Suprapubic skin (tissue), 4 donors: Measurements from ENCODE around the gene TMEM171. TPM values are rescaled to one million over a fixed set of nuclear protein-coding genes. Genes with fewer than 3 reads are reported as not detected.

Experiments
- DNase-seq, 2 donors: peaks; one replicate each; pipeline ENCODE4 v3.0.0-alpha.2; 2019; ENCODE audit warnings: low spot score in 2 of 2
- H3K27ac ChIP-seq: fragments of 200-600 bp; sonication (generic); one replicate; pipeline ENCODE4 v1.5.1; 2019
- H3K27me3 ChIP-seq: fragments of 200-600 bp; sonication (generic); one replicate; pipeline ENCODE4 v1.5.1; 2019
- H3K36me3 ChIP-seq: fragments of 200-600 bp; sonication (generic); one replicate; pipeline ENCODE4 v1.5.1; 2019
- H3K4me1 ChIP-seq: fragments of 200-600 bp; sonication (generic); one replicate; pipeline ENCODE4 v1.5.1; 2019
- H3K4me3 ChIP-seq: fragments of 200-600 bp; sonication (generic); one replicate; pipeline ENCODE4 v1.5.1; 2019; ENCODE audit warnings: mild to moderate bottlenecking
- H3K9me3 ChIP-seq: fragments of 200-600 bp; sonication (generic); one replicate; pipeline ENCODE4 v1.5.1; 2019
- EP300 ChIP-seq: sonication (generic); formaldehyde crosslinking; IDR thresholded peaks from one replicate; pipeline ENCODE4 v1.6.1; 2017; ENCODE audit warnings: antibody characterized with exemption
- POLR2A ChIP-seq, 2 donors: fragments of 450-650 bp; IDR thresholded peaks; one replicate each; pipeline ENCODE4 v1.6.1; 2017; ENCODE audit warnings: antibody characterized with exemption in 2 of 2, mild to moderate bottlenecking in 2 of 2, moderate library complexity in 2 of 2
- POLR2AphosphoS5 ChIP-seq, 3 donors: sonication (generic); formaldehyde crosslinking; IDR thresholded peaks; one replicate each; pipeline ENCODE4 v1.6.1; 2017; ENCODE audit warnings: antibody characterized with exemption in 3 of 3
- WGBS: methylation state at CpG from one replicate; pipeline ENCODE4 v1.1.5; 2018; 5-methylcytosine and 5-hydroxymethylcytosine counted together
- total RNA-seq, 4 donors: library from RNA; depleted of rRNA; stranded (reverse); fragments of >200 nt; gene quantifications; one replicate each; pipeline ENCODE4 v1.1.0, GENCODE V29; 2016
- TF ChIP-seq, protein P1 (sequence below), 2 donors: fragments of 200-600 bp in 1 of 2; fragments of 450-650 bp in 1 of 2; sonication (generic) in 1 of 2; IDR thresholded peaks; one replicate each; pipeline ENCODE4 v1.5.1; 2016 to 2019; ENCODE audit warnings: antibody characterized with exemption in 2 of 2, mild to moderate bottlenecking in 1 of 2, moderate library complexity in 1 of 2

The TMEM171 gene
- total RNA-seq, 4 donors from 2014 or later: 1.1 to 1.7 (median 1.5) TPM; not detected in 1

DNA sequence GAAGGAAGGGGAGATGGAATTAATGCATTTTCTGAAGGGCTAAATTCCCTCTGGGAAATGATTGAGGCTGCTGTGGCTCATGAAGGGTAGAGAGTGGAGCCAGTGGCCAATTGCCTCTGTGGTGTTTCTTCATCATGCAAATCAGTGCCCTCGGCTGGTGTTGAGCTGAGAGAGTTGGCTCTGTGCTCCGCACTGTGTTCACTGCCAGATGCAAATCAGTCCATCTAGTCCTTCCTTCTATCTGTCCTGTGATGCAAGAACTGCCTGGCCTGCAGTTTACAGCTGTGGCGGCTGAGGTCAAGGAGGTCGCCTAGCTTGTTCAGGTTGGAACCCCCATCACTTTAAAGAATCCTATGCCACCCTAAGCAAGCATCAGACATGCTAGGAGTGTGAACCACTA, 6.0 kb downstream of the TMEM171 start:
- no peaks in the 10 kb centered on the region for H3K36me3 ChIP-seq
- H3K4me3 ChIP-seq: no peak overlapping the region
- 64% methylated on average over 4 of the region's 4 CpGs for WGBS
- peaks cover 8% of the 10 kb centered on the region for H3K4me1 ChIP-seq
- peaks cover 7% of the 10 kb centered on the region for H3K27me3 ChIP-seq
- no peak for DNase-seq
- TF ChIP-seq EP300: no peak
- TF ChIP-seq POLR2AphosphoS5 (IDR thresholded peaks at IDR 0.05): no peak
- no peak for TF ChIP-seq POLR2A (IDR thresholded peaks at IDR 0.05)
- TF ChIP-seq, protein P1, sequence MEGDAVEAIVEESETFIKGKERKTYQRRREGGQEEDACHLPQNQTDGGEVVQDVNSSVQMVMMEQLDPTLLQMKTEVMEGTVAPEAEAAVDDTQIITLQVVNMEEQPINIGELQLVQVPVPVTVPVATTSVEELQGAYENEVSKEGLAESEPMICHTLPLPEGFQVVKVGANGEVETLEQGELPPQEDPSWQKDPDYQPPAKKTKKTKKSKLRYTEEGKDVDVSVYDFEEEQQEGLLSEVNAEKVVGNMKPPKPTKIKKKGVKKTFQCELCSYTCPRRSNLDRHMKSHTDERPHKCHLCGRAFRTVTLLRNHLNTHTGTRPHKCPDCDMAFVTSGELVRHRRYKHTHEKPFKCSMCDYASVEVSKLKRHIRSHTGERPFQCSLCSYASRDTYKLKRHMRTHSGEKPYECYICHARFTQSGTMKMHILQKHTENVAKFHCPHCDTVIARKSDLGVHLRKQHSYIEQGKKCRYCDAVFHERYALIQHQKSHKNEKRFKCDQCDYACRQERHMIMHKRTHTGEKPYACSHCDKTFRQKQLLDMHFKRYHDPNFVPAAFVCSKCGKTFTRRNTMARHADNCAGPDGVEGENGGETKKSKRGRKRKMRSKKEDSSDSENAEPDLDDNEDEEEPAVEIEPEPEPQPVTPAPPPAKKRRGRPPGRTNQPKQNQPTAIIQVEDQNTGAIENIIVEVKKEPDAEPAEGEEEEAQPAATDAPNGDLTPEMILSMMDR (IDR thresholded peaks at IDR 0.05): no peak
- H3K9me3 ChIP-seq: no peaks in the 10 kb centered on the region
- H3K27ac ChIP-seq: no peak overlapping the region

DNA sequence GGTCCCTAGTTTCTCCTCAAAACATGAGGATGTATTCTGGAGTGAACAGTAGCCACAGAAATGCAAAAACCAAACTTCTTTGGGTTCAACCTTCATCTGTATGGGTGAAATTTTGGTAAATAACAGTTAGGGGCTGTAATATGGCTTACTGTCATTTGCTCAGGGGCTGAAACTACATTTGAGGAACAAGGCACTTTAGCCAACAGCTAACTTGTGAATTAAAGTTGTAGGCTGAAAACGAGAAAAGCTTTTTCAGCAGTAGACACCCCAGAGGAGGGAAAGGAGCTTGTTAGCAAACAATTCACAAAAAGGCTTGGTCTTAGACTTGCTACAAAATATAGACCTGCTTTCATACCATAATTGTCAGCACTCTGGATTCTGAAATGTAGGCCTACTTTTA, 6.6 kb downstream of the TMEM171 start:
- Histone ChIP-seq H3K27me3 (peaks cover 7% of the 10 kb centered on the region), H3K9me3 (no peaks in the 10 kb centered on the region), H3K4me1 (peaks cover 8% of the 10 kb centered on the region), H3K27ac (no peak overlapping the region), H3K36me3 (no peaks in the 10 kb centered on the region), H3K4me3 (no peak overlapping the region)
- TF ChIP-seq EP300 (no peak), POLR2A (IDR thresholded peaks at IDR 0.05) (no peak), POLR2AphosphoS5 (IDR thresholded peaks at IDR 0.05) (no peak)
- TF ChIP-seq, protein P1 (IDR thresholded peaks at IDR 0.05): no peak
- WGBS: 69% methylated on average over 1 of the region's 1 CpG
- DNase-seq: no peak

DNA sequence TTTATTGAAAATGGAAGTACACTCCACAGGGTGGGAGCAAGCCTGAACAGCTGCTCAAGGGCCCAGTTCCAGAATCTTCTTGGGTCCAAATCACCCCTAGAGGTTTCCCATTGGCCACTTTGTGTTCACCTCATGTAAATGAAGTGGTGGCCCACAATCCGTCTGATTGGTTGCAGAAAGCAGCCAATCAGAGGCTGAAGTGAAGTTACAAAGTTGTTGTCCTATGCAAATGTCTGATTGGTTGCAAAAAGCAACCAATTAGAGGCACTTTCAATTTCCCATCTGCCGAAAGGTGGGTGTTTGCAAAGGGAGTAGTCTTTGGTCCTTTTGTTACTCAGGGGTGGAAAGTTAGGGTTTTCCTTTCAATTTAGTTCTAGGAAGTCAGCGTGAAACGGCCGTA, 8.8 kb downstream of the TMEM171 start:
- 87% methylated on average over 5 of the region's 5 CpGs for WGBS
- no peak for TF ChIP-seq POLR2AphosphoS5 (IDR thresholded peaks at IDR 0.05)
- Histone ChIP-seq H3K4me3 (no peak overlapping the region), H3K27me3 (peaks cover 3% of the 10 kb centered on the region), H3K4me1 (peaks cover 8% of the 10 kb centered on the region), H3K36me3 (no peaks in the 10 kb centered on the region), H3K27ac (no peak overlapping the region), H3K9me3 (no peaks in the 10 kb centered on the region)
- no peak for DNase-seq

DNA sequence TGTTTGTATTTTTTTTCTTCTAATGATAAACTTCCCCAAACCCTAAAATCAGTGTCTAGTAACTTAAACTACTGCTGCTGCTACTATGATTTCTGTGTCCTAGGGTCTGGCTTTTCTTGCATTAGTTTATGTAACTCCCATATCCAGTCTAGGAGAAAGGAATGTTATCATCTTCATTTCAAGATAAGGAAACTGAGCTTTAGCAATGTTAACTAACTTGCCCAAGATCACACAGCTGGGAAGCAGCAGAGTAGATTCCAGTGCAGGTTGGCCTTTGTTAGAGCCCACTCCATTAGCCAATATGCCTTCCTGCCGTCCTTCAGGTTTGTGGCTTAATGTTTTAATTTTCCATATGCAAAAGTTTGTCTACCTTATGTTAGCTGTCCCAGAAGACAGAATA, 10.4 kb downstream of the TMEM171 start:
- no peaks in the 10 kb centered on the region for H3K9me3 ChIP-seq
- 77% methylated on average over 1 of the region's 1 CpG for WGBS

DNA sequence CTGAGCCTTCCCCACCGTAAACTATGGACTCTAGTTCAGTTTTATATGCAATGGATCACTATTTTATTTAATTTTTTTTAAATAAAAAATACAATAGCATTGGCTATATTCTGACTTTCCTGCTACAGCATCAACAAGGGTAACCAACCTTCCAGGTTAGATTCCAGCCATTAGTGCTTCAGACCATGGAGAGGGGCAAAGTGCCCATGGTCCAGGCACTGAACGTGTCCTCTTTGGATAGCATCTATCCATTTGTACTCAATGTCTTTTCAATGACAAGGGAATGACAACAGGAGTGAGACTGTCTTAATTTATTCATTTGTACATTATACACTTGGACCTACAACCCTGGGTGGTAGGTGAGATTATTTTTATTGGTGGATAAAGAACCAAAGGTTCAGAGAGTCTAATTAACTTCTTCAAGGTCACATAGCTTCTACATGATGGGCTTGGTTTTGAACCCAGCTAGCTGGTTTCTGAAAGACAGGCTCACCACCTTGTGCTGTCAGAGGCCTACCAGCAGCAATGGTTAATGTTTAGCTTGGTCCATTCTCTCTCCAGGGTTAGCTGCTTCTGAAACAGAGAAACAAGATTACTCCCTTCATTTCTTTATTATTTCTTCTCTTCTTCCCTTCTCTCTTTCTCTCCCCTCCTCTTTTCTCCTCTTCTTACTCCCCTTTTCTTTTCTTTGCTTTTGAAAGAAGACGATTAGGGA, 11.5 kb downstream of the TMEM171 start:
- Histone ChIP-seq H3K4me3 (no peak overlapping the region), H3K9me3 (no peaks in the 10 kb centered on the region), H3K27me3 (no peaks in the 10 kb centered on the region), H3K4me1 (no peaks in the 10 kb centered on the region), H3K36me3 (no peaks in the 10 kb centered on the region), H3K27ac (no peak overlapping the region)
- WGBS: 78% methylated on average over 3 of the region's 3 CpGs
- no peak for TF ChIP-seq POLR2AphosphoS5 (IDR thresholded peaks at IDR 0.05)
- TF ChIP-seq POLR2A (IDR thresholded peaks at IDR 0.05): no peak
- no peak for TF ChIP-seq EP300
- TF ChIP-seq, protein P1 (IDR thresholded peaks at IDR 0.05): no peak
- DNase-seq: no peak

More for the DNA sequence above, 10.4 kb downstream of the TMEM171 start:
- H3K27me3 ChIP-seq: no peaks in the 10 kb centered on the region
- DNase-seq: no peak
- TF ChIP-seq POLR2AphosphoS5 (IDR thresholded peaks at IDR 0.05): no peak
- TF ChIP-seq POLR2A (IDR thresholded peaks at IDR 0.05): no peak
- no peaks in the 10 kb centered on the region for H3K36me3 ChIP-seq
- H3K4me1 ChIP-seq: peaks cover 7% of the 10 kb centered on the region
- H3K27ac ChIP-seq: no peak overlapping the region
- H3K4me3 ChIP-seq: no peak overlapping the region

DNA sequence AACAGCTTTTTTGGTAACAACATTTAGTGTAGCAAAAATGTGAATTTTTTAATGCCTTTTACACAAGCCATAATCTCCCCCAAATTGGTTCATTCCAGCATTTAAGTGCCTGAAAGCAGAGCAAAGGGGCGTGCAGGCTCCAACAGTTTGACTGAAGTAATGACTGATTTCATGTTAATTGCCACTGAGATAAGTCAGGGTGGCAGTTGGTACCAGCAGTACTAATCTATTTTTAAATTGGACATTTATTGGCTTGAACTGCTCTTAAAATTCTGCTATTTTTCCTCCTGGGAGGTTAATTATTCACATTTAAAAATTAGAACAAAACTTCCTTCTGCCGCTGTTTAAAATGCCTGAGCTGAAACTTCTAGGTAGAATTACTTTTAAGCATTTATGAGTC, 12.4 kb downstream of the TMEM171 start:
- Histone ChIP-seq H3K36me3 (no peaks in the 10 kb centered on the region), H3K4me3 (no peak overlapping the region), H3K4me1 (no peaks in the 10 kb centered on the region), H3K27ac (no peak overlapping the region), H3K27me3 (peaks cover 3% of the 10 kb centered on the region), H3K9me3 (no peaks in the 10 kb centered on the region)
- 92% methylated on average over 2 of the region's 2 CpGs for WGBS
- no peak for DNase-seq
- TF ChIP-seq EP300 (no peak), POLR2AphosphoS5 (IDR thresholded peaks at IDR 0.05) (no peak), POLR2A (IDR thresholded peaks at IDR 0.05) (no peak)
- TF ChIP-seq, protein P1 (IDR thresholded peaks at IDR 0.05): no peak
